Stimulated activated CD8-positive, alpha-beta memory T cell treated with anti-CD3 and anti-CD28 coated beads, Interleukin-15, amount 100 ng/mL, for 1 hour (primary cell): ENCODE data around the gene TTC1.
"Not testable (repeated sequence)": the region's sequence is repeated elsewhere in the genome, so short reads cannot be mapped to it uniquely, and the experiment has no call there.

Experiments used
- DNase-seq: peaks from one replicate; pipeline ENCODE4 v3.0.0-alpha.2; 2020; ENCODE audit warnings: low read depth

The TTC1 gene

DNA sequence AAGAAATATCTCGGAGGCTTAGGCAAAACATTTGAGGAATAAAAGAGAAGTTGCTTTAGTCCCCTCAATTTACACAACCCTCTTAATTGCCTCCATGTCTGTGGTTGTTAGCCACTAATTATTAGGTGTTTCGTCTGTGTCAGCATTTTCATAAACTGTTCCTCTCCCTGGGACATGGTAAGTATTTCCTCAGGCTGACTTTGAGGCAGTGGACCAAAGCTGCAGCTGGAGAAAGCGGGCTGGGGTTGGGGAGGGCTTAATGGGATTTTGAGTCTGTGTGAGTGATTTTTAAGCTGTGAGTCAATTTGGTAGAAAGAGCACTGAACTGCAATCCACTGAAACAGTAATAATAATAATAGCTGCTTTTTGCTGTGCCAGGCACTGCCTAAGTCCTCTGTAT lies 13.0 kb upstream of the TTC1 start:
- DNase-seq, result no peak

GRCh38 chr5:160001457-160001856 lies 7.5 kb upstream of the TTC1 start:
- DNase-seq, result no peak

GRCh38 chr5:160007514-160007913 lies 1.4 kb upstream of the TTC1 start:
- DNase-seq, result no peak

GRCh38 chr5:160008529-160008876 lies 436 bp upstream of the TTC1 start:
- not testable (repeated sequence) for DNase-seq

- no peak for DNase-seq
These were observed 651 bp downstream of the TTC1 start for GRCh38 chr5:160009591-160009989.

GRCh38 chr5:160011471-160011870 lies 2.5 kb downstream of the TTC1 start:
- DNase-seq, result no peak

- DNase-seq, result not testable (repeated sequence)
These were observed 5.3 kb downstream of the TTC1 start for GRCh38 chr5:160014197-160014596.

GRCh38 chr5:160018945-160019625 lies 10.1 kb downstream of the TTC1 start:
- DNase-seq, result no peak

- DNase-seq, result no peak
These were observed 11.4 kb downstream of the TTC1 start for GRCh38 chr5:160020266-160020770.

DNA sequence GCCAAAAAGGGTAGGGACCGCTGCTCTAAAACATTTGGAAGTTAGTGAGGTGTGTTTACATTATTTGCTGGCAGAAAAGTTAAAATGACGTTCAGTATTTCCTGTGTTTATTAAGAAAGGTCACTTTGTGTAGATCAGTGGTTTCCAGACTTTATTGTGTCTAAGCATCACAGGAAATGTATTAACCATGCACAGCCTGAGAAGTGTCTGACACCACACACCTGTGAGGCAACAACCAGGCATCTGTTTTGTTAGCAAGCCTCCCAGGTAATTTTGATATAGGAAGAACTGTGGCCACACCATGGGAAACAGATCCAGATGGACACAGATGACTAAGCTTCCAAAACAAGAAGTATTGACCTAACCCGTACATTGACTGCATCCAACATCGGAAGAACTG lies 12.0 kb downstream of the TTC1 start:
- no peak for DNase-seq

DNA sequence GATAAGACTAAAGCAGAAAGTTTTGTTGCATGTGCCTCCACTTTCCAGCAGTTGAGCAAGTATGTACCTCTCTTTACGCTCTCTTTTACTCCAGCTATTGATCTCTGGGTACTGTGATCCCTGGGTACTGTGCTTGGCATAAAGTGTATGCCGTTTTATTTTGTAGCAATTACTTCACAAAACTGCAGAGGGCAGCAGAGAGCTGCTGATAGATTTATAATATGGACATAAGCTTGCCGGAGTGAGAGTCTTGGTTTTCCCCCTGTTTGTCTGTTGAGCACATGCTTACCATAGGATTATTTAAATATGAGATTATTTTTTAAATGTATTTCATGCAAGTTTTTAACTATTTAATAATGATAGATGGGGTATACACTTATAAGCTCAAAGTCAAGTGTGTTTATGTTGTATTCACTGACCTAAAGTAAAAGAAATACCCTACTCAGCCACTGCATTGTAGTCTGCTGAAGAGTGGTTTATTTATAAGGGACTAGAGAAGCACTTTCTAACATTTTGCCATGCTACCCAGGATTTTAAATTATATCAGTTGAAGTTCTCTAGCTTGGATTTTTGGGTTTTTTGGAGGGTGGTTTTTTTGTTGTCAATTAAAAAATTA lies 13.0 kb downstream of the TTC1 start:
- DNase-seq, result peak; percentile 14

DNA sequence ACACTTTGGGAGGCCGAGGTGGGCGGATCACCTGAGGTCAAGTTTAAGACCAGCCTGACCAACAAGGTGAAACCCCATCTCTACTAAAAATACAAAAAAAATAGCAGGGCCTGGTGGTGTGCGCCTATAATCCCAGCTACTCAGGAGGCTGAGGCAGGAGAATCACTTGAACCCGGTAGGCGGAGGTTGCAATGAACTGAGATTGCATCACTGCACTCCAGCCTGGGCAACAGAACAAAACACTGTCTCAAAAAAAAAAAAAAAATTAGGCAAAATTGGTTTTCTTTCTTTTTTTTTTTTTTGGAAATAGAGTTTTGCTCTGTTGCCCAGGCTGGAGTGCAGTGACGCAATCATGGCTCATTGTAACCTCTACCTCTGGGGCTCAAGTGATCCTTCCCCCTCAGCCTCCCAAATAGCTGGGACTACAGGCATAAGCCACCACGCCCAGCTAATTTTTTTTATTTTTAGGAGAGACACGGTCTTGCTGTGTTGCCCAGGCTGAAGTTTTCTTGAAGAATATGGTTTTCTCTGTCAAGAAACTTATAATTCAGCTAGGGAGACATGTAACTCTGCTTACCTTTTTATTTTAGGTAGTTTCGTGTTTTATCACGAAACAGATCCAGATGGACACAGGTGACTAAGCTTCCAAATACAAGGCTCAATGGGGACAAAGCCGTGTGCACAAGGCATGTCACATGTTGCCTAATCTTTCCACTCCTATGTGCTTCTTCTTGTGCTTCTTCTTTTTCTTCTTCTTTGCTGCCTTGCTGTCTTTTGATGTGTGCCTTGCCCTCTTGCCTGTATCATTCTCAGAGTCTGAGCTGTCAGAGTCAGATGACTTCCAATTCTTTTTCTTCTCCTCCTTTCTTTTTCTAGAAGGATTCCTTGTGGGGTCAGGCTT lies 14.3 kb downstream of the TTC1 start:
- no peak for DNase-seq

- no peak for DNase-seq
These were observed 15.1 kb downstream of the TTC1 start for GRCh38 chr5:160023908-160024630.

- no peak for DNase-seq
These were observed 20.1 kb downstream of the TTC1 start for GRCh38 chr5:160029004-160029403.

DNA sequence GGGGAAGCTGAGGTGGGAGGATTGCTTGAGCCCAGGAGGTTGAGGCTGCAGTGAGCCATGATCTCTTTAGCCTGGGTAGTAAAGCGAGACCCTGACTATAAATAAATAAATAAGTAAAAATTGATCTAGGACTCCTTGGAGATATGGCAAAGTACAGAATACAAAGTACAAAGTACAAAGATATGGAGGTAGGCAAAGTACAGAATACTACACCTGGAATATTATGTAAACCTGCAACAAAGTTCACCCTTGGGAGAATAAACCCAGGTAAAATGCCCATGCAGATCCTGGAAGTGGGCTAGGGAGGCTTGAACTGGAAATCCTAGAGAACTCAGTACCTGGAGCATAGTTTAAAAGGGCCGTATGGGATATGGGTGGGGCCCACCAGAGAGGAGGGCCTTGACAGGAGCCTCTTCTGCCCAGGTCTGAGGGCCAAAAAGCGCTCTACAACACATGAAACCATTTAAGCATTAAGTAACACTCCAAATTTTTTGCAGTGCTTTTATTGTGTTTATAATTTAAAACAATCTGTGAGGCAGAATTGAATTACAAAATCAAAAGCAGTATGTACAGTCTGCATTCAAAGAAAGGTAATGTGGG lies 20.7 kb downstream of the TTC1 start:
- DNase-seq, result no peak

GRCh38 chr5:160030631-160031377 lies 21.9 kb downstream of the TTC1 start:
- no peak for DNase-seq

- no peak for DNase-seq
These were observed 24.8 kb downstream of the TTC1 start for GRCh38 chr5:160033546-160034252.

DNA sequence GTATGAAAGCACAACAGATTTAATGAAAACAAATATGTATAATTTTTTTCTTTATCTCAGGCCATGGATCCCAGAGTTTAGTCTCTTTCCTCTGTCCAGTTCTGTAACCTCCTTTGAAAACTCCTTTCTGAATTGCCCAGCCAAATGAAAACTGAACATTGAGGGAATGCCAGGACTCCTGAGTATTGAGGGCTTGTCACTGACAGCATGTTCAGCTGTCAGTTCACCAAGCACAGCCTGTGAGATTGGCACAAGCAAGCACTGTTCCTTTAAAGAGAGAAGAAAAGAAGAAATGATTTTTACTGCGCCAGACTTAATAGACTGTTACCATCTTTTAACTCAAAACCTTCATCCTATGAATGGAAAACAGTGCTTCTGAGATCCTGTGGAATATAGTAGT lies 27.3 kb downstream of the TTC1 start:
- no peak for DNase-seq

- DNase-seq, result no peak
These were observed 27.9 kb downstream of the TTC1 start for GRCh38 chr5:160036884-160037283.

GRCh38 chr5:160039810-160040470 lies 31.0 kb downstream of the TTC1 start:
- no peak for DNase-seq
